NCI-H524 treated with DMSO at 0.1 percent for 48 hours (cell line): Measurements from ENCODE around the gene ARHGEF4.

Experiments used
- DNase-seq: peaks from one replicate; lab custom pipeline; 2025; lab: John Stamatoyannopoulos, UW

The ARHGEF4 gene

GRCh38 chr2:131037398-131038257 is 200.9 kb downstream of the ARHGEF4 start:
- DNase-seq: no peak

DNA sequence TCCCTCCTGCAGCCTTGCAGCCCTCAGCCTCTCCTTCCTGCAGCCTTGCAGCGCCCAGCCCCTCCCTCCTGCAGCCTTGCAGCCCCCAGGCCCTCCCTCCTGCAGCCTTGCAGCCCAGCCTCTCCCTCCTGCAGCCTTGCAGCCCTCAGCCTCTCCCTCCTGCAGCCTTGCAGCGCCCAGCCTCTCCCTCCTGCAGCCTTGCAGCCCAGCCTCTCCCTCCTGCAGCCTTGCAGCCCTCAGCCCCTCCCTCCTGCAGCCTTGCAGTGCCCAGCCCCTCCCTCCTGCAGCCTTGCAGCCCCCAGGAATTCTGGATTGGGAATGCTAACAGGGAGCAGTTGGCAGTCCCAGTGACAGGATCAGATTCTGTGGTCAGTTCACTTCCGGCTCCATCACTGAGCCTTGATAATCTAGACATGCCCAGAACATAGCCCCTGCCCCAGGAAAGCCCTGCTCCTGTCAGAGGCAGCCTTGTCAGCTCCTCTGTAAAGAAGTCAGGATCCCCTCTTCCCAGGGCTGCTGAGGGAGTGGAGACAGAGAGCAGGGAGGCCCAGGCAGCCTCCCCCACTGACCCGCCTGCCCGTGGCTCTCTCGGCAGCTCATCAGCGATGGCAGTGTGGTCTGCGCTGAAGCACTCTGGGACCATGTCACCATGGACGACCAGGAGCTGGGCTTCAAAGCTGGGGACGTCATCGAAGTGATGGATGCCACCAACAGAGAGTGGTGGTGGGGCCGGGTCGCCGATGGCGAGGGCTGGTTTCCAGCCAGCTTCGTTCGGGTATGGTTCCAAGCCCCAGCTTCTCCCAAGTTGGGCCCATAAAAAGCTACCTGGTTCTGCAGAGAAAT is 201.8 kb downstream of the ARHGEF4 start:
- no peak for DNase-seq

DNA sequence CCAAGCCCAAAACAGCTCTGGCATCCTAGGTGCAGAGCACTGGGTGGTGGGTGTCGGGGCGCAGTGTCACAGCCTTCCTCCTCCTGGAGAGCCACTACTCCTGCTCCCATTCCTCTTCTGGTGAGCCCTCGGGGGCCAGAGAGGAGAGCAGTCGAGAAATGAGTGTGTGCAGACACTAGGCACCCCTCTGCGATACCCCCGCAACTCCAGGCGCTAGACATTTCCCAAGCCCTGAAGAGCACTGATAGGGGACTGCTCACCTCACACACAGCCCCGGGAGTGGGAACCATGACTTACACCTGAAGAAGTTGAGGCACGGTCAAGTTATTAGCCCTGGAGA is 202.4 kb downstream of the ARHGEF4 start:
- no peak for DNase-seq

- DNase-seq: no peak
Measured at GRCh38 chr2:131039535-131039907, 202.8 kb downstream of the ARHGEF4 start.

DNA sequence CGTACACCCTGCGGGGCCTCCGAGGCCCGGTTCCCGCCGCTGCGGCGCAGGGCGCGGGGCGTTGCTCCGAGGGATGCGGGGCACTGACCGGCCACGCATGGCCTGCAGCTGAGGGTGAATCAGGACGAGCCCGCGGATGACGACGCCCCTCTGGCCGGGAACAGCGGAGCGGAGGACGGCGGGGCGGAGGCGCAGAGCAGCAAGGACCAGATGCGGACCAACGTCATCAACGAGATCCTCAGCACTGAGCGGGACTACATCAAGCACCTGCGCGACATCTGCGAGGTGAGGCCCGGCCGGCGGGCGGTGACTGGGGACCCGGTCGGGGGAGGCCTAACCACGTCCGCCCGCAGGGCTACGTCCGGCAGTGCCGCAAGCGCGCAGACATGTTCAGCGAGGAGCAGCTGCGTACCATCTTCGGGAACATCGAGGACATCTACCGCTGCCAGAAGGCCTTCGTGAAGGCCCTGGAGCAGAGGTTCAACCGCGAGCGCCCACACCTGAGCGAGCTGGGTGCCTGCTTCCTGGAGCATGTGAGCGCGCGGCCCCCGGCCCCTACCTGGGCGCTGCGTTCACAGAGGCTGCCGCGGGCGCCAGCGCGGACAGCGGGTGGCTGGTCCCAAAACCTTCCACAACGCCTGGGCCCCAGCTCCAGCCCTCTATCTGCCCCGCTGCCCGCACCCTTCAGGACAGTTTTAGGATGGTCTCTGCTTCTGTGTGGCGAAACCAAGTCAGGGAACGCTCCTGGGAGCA is 203.4 kb downstream of the ARHGEF4 start:
- no peak for DNase-seq

- no peak for DNase-seq
Measured at GRCh38 chr2:131040661-131041401, 204.1 kb downstream of the ARHGEF4 start.

GRCh38 chr2:131041402-131042147 is 204.9 kb downstream of the ARHGEF4 start:
- no peak for DNase-seq

GRCh38 chr2:131042148-131042775 is 205.5 kb downstream of the ARHGEF4 start:
- DNase-seq: no peak

DNA sequence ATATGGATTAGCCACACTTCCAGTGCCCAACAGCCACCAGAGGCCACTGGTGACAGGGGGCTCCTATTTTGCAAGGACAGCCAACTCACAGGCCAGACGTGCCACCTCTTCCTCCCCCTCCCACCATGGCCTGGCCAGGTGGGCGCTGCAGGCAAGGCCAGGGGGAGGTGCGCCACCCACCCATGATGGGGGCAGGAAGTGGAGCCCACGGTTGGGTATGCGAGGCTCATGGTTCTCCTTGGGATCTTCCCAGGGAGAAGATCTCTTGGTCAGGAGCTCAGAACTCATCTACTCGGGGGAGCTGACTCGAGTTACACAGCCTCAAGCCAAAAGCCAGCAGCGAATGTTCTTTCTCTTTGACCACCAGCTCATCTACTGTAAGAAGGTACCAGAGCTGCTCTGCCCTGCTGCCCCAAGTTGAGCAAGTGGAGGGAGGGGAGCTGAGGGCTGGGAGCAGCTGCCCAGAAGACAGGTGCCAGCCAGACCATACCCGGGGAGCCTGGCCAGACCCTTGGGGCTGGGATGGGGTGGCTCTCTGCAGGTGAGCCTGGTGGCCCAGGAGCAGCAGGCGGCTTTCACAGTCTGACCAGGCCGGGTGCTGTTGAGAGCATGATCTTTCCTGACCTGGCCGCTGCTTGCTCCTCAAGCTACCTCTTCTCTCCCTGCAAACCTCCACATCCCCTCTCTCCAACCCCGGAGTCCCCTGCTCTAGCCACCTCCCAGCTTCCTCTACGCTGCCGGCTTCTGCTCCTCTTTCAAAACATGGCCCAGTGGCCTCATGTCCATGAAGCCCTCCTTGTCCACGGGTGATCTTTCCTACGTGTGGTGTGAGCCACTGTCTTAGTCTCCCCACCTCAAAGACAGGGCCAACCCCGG is 206.7 kb downstream of the ARHGEF4 start:
- no peak for DNase-seq

- no peak for DNase-seq
Measured at GRCh38 chr2:131044075-131044756, 207.5 kb downstream of the ARHGEF4 start.

DNA sequence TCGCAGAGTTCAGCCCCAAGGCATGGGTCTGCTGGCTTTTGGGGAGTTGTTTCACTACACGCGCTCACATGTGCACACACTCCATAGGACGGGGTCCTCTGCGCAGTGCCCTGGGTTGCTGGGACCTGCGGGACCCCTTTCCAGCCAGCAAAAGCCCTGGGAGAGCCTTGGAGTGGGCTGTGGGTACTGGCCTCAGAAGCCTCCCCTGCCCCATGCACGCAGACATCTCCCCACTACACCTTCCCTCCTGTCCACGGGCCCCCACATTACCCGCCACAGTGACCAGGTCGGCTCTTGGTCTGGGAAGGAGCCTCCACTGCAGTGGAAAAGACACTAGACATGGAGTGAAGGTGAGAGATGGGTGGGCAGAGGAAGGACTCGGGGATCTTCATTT is 208.0 kb downstream of the ARHGEF4 start:
- DNase-seq: no peak

- no peak for DNase-seq
Measured at GRCh38 chr2:131045286-131046027, 208.7 kb downstream of the ARHGEF4 start.

GRCh38 chr2:131046028-131046917 is 209.6 kb downstream of the ARHGEF4 start:
- DNase-seq: no peak

DNA sequence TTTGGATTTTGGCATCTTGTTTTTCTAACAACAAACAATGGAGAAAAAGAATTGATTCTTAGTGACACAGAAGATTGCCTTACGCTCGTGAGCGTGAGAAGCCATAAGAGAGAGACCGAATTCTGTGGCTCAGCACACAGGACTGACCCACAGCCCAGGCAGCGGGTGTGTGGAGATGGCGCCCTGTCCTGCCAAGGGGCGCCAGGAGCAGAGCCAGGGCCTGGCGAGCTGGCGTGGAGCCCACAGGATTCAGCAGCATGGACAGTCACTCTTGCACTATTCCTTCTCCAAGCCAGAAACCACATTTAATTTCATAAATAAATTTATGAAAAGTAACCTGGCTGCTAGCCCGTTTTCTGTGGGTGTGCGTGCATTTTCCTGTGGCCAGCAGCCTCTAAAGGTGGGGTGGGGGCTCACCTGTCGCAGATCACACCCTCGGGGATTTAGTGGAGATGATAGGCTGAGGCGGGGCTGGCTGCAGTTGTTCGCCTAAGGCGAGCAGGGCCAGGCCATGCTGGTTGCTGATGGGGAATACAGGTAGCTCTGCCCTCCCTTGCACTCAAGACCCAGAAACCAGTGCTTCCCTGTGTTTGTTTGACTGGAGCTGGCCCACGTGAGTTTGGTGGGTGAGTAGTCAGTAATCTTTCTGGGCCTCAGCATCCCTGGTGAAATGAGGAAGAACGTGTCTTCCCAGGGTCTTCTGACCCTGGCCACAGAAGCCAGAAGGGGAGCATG is 210.4 kb downstream of the ARHGEF4 start:
- no peak for DNase-seq

DNA sequence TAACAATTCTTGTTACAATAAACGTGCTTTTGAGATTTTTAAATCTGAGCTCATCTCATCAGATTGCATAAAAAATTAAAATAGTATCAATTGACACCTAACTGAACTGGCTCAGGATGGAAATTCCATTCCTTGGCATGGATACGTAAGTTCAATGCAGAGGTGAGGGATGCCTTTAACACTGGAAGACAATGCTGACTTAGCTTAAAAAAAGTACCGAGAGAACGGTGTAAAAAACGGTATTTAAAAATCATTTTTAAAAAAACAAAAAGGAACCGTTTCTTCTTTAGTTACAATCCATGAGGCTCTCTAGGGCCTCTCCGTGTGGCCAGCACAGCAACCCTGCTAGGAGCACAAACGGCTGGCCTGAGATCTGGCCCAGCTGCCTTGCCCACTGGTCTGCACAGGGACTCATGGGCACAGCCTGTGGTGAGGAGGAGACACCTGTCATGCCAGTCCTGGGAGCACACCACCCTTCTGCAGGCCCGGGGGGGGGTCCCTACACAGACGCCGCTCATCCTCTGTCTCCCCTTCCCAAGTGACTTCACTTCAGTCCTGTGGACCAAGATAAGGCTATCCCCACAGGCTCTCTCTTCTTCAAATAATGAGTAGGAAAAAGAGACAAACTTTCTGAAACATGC is 211.3 kb downstream of the ARHGEF4 start:
- DNase-seq: no peak

DNA sequence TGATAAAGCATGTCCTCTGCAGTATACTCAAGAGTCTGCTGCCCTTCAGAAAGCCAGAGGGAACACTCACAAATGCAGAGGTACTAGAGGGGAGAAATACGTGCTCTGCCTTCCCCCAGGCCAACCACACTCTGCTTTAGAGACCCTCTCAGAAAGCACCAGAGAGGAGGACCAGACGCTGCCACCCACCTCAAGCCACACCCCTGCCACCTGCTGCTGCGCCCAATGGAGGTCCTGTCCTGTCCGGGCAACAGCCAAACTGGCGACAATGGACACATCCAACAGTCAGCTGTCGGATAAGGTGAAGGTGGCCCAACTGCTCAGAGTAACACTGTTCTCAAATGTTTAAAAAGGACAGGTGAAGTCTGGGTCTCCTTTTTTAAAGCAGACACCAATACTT is 211.9 kb downstream of the ARHGEF4 start:
- DNase-seq: no peak
